ENCODE measurements around the gene USP1. TPM values are rescaled to one million over a fixed set of nuclear protein-coding genes. Genes with fewer than 3 reads are reported as not detected.

Gene USP1
- total and polyA plus RNA-seq, 2 experiments from 2014 or later = 18.1 to 20.5 TPM

DNA sequence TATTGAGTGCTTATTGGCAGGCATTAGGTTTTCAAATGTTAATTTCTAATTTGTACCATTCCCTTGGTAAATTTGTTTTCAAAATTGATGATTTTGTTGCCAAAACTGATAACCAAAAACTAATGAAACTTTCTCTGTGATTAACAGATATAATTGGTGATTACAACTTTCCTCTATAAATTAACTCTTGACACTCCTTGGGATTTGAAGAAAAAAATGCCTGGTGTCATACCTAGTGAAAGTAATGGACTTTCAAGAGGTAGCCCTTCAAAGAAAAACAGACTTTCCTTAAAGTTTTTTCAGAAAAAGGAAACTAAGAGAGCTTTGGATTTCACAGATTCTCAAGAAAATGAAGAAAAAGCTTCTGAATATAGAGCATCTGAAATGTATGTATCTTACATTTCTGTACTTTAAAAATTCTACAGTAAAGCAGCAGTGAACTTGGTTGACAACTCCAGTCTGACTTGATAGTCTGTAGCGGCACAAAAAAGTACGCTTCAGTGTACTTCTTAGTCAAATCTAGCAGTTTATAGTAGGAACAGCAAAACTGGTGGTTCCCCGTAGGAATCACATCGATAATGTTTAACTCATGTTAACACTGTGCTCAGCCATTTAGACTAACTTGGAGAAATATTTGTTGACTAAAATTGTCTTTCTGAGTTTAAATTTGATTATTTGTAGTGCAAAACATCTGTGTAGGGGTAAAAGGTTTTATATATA, 3.0 kb downstream of the USP1 start:
- DNase-seq (ENCODE audit: low read depth in 1 of 2, low spot score in 1 of 2) = no peak
- H3K9me3 ChIP-seq (ENCODE audit: low read depth) = no peaks in the 10 kb centered on the region
- H3K4me3 ChIP-seq = no peak overlapping the region
- TF ChIP-seq, protein P1, sequence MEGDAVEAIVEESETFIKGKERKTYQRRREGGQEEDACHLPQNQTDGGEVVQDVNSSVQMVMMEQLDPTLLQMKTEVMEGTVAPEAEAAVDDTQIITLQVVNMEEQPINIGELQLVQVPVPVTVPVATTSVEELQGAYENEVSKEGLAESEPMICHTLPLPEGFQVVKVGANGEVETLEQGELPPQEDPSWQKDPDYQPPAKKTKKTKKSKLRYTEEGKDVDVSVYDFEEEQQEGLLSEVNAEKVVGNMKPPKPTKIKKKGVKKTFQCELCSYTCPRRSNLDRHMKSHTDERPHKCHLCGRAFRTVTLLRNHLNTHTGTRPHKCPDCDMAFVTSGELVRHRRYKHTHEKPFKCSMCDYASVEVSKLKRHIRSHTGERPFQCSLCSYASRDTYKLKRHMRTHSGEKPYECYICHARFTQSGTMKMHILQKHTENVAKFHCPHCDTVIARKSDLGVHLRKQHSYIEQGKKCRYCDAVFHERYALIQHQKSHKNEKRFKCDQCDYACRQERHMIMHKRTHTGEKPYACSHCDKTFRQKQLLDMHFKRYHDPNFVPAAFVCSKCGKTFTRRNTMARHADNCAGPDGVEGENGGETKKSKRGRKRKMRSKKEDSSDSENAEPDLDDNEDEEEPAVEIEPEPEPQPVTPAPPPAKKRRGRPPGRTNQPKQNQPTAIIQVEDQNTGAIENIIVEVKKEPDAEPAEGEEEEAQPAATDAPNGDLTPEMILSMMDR (IDR thresholded peaks at IDR 0.05; ENCODE audit: low read depth, low read length) = no peak
- peaks cover 22% of the 10 kb centered on the region for H3K36me3 ChIP-seq
- no peaks in the 10 kb centered on the region for H3K27me3 ChIP-seq
- no peaks in the 10 kb centered on the region for H3K4me1 ChIP-seq (ENCODE audit: low read depth)
- no peak overlapping the region for H3K27ac ChIP-seq

DNA sequence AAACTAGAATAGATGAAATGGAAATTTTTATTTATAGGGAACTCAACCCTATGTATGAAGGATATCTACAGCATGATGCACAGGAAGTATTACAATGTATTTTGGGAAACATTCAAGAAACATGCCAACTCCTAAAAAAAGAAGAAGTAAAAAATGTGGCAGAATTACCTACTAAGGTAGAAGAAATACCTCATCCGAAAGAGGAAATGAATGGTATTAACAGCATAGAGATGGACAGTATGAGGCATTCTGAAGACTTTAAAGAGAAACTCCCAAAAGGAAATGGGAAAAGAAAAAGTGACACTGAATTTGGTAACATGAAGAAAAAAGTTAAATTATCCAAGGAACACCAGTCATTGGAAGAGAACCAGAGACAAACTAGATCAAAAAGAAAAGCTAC, 7.9 kb downstream of the USP1 start:
- H3K9me3 ChIP-seq (ENCODE audit: low read depth) = no peaks in the 10 kb centered on the region
- TF ChIP-seq, protein P1 (IDR thresholded peaks at IDR 0.05; ENCODE audit: low read depth, low read length) = no peak
- H3K4me3 ChIP-seq = no peak overlapping the region
- peaks cover 60% of the 10 kb centered on the region for H3K36me3 ChIP-seq
- H3K4me1 ChIP-seq (ENCODE audit: low read depth) = no peaks in the 10 kb centered on the region
- no peaks in the 10 kb centered on the region for H3K27me3 ChIP-seq
- H3K27ac ChIP-seq = no peak overlapping the region
- DNase-seq (ENCODE audit: low read depth in 1 of 2, low spot score in 1 of 2) = no peak

DNA sequence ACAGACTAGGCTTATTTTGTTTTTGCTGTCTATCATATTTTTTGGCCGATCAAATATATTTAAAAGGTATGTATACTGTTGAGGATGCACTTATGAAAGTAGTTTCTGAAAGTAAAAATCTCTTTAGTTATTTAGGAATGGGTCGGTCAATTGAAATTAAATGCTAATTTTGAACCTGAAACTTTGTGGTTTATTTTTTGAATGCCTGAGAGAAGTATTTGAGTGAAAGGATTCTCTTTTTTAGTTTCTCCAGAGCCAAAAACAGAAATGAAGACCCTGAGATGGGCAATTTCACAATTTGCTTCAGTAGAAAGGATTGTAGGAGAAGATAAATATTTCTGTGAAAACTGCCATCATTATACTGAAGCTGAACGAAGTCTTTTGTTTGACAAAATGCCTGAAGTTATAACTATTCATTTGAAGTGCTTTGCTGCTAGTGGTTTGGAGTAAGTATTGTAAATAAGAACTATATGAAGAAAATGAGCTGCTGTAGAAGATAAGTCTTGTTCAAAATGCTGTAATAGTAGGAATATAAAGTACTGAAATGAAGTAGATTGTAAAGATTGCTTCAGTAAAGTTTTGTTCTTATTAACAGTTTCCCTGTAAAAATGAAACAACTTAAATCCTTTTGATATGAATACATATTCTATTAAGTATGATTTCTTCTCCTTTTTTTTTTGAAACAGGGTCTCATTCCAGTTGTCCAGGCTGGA, 11.5 kb downstream of the USP1 start:
- H3K9me3 ChIP-seq (ENCODE audit: low read depth) = no peaks in the 10 kb centered on the region
- H3K27ac ChIP-seq = peak overlapping the region; percentile 25
- H3K4me3 ChIP-seq = no peak overlapping the region
- no peak for DNase-seq (ENCODE audit: low read depth in 1 of 2, low spot score in 1 of 2)
- TF ChIP-seq, protein P1 (IDR thresholded peaks at IDR 0.05; ENCODE audit: low read depth, low read length) = no peak
- H3K4me1 ChIP-seq (ENCODE audit: low read depth) = peaks cover 8% of the 10 kb centered on the region
- H3K27me3 ChIP-seq = no peaks in the 10 kb centered on the region
- H3K36me3 ChIP-seq = peaks cover 61% of the 10 kb centered on the region

DNA sequence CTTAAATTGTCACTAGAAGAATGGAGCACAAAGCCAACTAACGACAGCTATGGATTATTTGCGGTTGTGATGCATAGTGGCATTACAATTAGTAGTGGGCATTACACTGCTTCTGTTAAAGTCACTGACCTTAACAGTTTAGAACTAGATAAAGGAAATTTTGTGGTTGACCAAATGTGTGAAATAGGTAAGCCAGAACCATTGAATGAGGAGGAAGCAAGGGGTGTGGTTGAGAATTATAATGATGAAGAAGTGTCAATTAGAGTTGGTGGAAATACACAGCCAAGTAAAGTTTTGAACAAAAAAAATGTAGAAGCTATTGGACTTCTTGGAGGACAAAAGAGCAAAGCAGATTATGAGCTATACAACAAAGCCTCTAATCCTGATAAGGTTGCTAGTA, 13.5 kb downstream of the USP1 start:
- H3K4me3 ChIP-seq = no peak overlapping the region
- peak overlapping the region; percentile 76 for H3K27ac ChIP-seq
- TF ChIP-seq, protein P1 (IDR thresholded peaks at IDR 0.05; ENCODE audit: low read depth, low read length) = no peak
- H3K27me3 ChIP-seq = no peaks in the 10 kb centered on the region
- peaks cover 68% of the 10 kb centered on the region for H3K36me3 ChIP-seq
- no peak for DNase-seq (ENCODE audit: low read depth in 1 of 2, low spot score in 1 of 2)
- H3K9me3 ChIP-seq (ENCODE audit: low read depth) = no peaks in the 10 kb centered on the region
- H3K4me1 ChIP-seq (ENCODE audit: low read depth) = peaks cover 8% of the 10 kb centered on the region

DNA sequence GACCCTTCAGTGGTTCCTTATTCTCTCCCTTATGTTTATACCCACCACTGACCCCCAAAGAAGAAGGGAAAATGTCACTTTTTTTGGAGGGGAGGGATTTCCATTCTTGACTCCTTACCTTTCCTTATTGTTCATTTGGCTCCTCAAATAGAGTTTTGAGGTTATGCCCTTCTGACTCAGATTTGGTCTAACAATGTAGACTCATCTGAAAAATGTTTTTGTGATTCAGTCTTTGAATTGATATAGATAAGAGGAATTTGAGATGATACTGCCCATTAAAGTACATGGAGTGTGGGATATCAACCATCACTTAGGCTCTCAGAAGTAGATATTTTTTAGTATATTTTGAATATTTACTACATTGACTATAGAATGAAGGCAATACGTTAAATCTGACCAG, 16.1 kb downstream of the USP1 start:
- TF ChIP-seq, protein P1 (IDR thresholded peaks at IDR 0.05; ENCODE audit: low read depth, low read length) = no peak
- no peak for DNase-seq (ENCODE audit: low read depth in 1 of 2, low spot score in 1 of 2)
- Histone ChIP-seq H3K4me1 (ENCODE audit: low read depth) (peaks cover 8% of the 10 kb centered on the region), H3K36me3 (peaks cover 54% of the 10 kb centered on the region), H3K27ac (no peak overlapping the region), H3K4me3 (no peak overlapping the region), H3K27me3 (no peaks in the 10 kb centered on the region), H3K9me3 (ENCODE audit: low read depth) (no peaks in the 10 kb centered on the region)
